SK-N-SH (cell line): Measurements from ENCODE around the gene KNDC1. TPM values are rescaled to one million over a fixed set of nuclear protein-coding genes. Genes with fewer than 3 reads are reported as not detected.

Source experiments
- CTCF ChIA-PET: fragments of 300-600, 350-600 bp; formaldehyde crosslinking; extraction: SDS; loops from one replicate; lab custom pipeline; 2021; lab: Yijun Ruan, JAX
- POLR2A ChIA-PET: fragments of 350-600 bp; sonication (Branson Sonifier 250); formaldehyde crosslinking; extraction: SDS; loops from one replicate; lab custom pipeline; 2020; ENCODE audit warnings: antibody characterized with exemption, inconsistent platforms; lab: Yijun Ruan, JAX
- DNase-seq: peaks from one replicate; pipeline ENCODE4 v3.0.0; 2012
- H2AFZ ChIP-seq: fragments of 200-600 bp; sonication (generic); 2 replicates; pipeline ENCODE4 v1.8.1; 2016; ENCODE audit warnings: antibody characterized with exemption, mild to moderate bottlenecking, low read depth
- H3F3A ChIP-seq: fragments of 200-600 bp; sonication (generic); replicated peaks from 2 replicates; pipeline ENCODE3; 2016; ENCODE audit warnings: antibody characterized with exemption, mild to moderate bottlenecking; ENCODE audit not compliant: insufficient read depth
- H3K27ac ChIP-seq, 2 experiments: fragments of 200-500 bp in 1 of 2; fragments of 200-600 bp in 1 of 2; sonication (Bioruptor generic) in 1 of 2; sonication (generic), shearing (Covaris generic) in 1 of 2; 2 replicates each; pipeline versions ENCODE4 v1.5.1 to v1.6.1; 2014 to 2016; ENCODE audit warnings: low read depth in 2 of 2, inconsistent platforms in 1 of 2, low read length in 1 of 2, mild to moderate bottlenecking in 1 of 2, mixed read lengths in 1 of 2
- H3K27me3 ChIP-seq: fragments of 200-600 bp; sonication (generic), shearing (Covaris generic); 2 replicates; pipeline ENCODE4 v1.6.1; 2016; ENCODE audit warnings: mixed run types; ENCODE audit not compliant: insufficient read depth
- H3K36me3 ChIP-seq, 2 experiments: fragments of 200-500 bp in 1 of 2; fragments of 200-600 bp in 1 of 2; sonication (Bioruptor generic) in 1 of 2; sonication (generic) in 1 of 2; replicated peaks in 1 of 2; 2 replicates each; pipeline versions ENCODE3 to v1.5.1; 2014 to 2016; ENCODE audit warnings: low read length in 1 of 2, mild to moderate bottlenecking in 1 of 2; ENCODE audit not compliant: insufficient read depth in 2 of 2, control insufficient read depth in 1 of 2
- H3K4me1 ChIP-seq, 2 experiments: fragments of 200-500 bp in 1 of 2; fragments of 200-600 bp in 1 of 2; sonication (Bioruptor generic) in 1 of 2; sonication (generic), shearing (Covaris generic) in 1 of 2; 2 replicates each; pipeline versions ENCODE4 v1.5.1 to v1.6.1; 2014 to 2016; ENCODE audit warnings: low read depth in 1 of 2, low read length in 1 of 2, mixed run types in 1 of 2; ENCODE audit not compliant: insufficient read depth in 2 of 2, control insufficient read depth in 1 of 2
- H3K4me2 ChIP-seq: fragments of 200-600 bp; sonication (generic), shearing (Covaris generic); 2 replicates; pipeline ENCODE4 v1.6.1; 2017; ENCODE audit warnings: mixed run types
- H3K4me3 ChIP-seq, 2 experiments: fragments of 200-500 bp in 1 of 2; fragments of 200-600 bp in 1 of 2; sonication (Bioruptor generic) in 1 of 2; sonication (generic), shearing (Covaris generic) in 1 of 2; 2 replicates each; pipeline versions ENCODE4 v1.5.1 to v1.8.1; 2014 to 2016; ENCODE audit warnings: low read depth in 2 of 2, inconsistent platforms in 1 of 2, low read length in 1 of 2, mild to moderate bottlenecking in 1 of 2, mixed read lengths in 1 of 2, moderate library complexity in 1 of 2
- H3K79me2 ChIP-seq: fragments of 200-600 bp; sonication (generic); 2 replicates; pipeline ENCODE4 v1.8.1; 2017; ENCODE audit warnings: mild to moderate bottlenecking; ENCODE audit not compliant: insufficient read depth
- H3K9ac ChIP-seq: fragments of 200-600 bp; sonication (generic); 2 replicates; pipeline ENCODE4 v1.6.1; 2017; ENCODE audit warnings: mixed run types
- H3K9me2 ChIP-seq: fragments of 200-600 bp; sonication (generic); 2 replicates; pipeline ENCODE4 v1.6.1; 2017; ENCODE audit warnings: mixed run types
- H3K9me3 ChIP-seq: fragments of 200-600 bp; sonication (generic); 2 replicates; pipeline ENCODE4 v1.6.1; 2017; ENCODE audit warnings: mixed run types, mild to moderate bottlenecking, moderate library complexity
- H4K20me1 ChIP-seq: fragments of 200-600 bp; sonication (generic); 2 replicates; pipeline ENCODE4 v1.6.1; 2017; ENCODE audit warnings: mild to moderate bottlenecking, mixed run types; ENCODE audit not compliant: insufficient read depth
- CHD2 ChIP-seq: fragments of 150-350 bp; IDR thresholded peaks from 2 replicates; pipeline ENCODE4 v1.6.1; 2018; ENCODE audit warnings: low read length; ENCODE audit not compliant: partially characterized antibody
- EZH2phosphoT487 ChIP-seq: fragments of 200-600 bp; sonication (generic); IDR thresholded peaks from 2 replicates; pipeline ENCODE4 v1.6.1; 2017; ENCODE audit warnings: low read depth, mixed run types, mild to moderate bottlenecking, antibody characterized with exemption, moderate library complexity, borderline replicate concordance
- FOXM1 ChIP-seq: IDR thresholded peaks from 2 replicates; pipeline ENCODE4 v1.4.0; 2012; ENCODE audit warnings: low read depth, mild to moderate bottlenecking
- GATA2 ChIP-seq: sonication (generic); formaldehyde crosslinking; IDR thresholded peaks from 2 replicates; pipeline ENCODE4 v1.5.0; 2020; ENCODE audit warnings: mild to moderate bottlenecking, missing genetic modification reagents
- MEF2A ChIP-seq: IDR thresholded peaks from 2 replicates; pipeline ENCODE4 v1.4.0; 2012; ENCODE audit warnings: low read depth, borderline replicate concordance
- NRF1 ChIP-seq: IDR thresholded peaks from 2 replicates; pipeline ENCODE4 v1.6.1; 2012; ENCODE audit warnings: low read depth, mild to moderate bottlenecking, low read length
- POLR2AphosphoS5 ChIP-seq: IDR thresholded peaks from 2 replicates; pipeline ENCODE4 v1.6.1; 2012; ENCODE audit warnings: low read depth, low read length
- RXRA ChIP-seq: IDR thresholded peaks from 2 replicates; pipeline ENCODE4 v1.4.0; 2012; ENCODE audit warnings: low read depth, mild to moderate bottlenecking, borderline replicate concordance
- SIN3A ChIP-seq: IDR thresholded peaks from 2 replicates; pipeline ENCODE4 v1.6.1; 2012; ENCODE audit warnings: low read depth, mild to moderate bottlenecking, low read length, moderate library complexity, borderline replicate concordance
- SMC3 ChIP-seq: IDR thresholded peaks from 2 replicates; pipeline ENCODE4 v1.6.1; 2012; ENCODE audit warnings: low read depth, low read length, improper control_type of control experiment
- TAF1 ChIP-seq: IDR thresholded peaks from 2 replicates; pipeline ENCODE4 v1.6.1; 2012; ENCODE audit warnings: low read depth, mild to moderate bottlenecking, low read length, moderate library complexity, borderline replicate concordance
- TCF12 ChIP-seq: IDR thresholded peaks from 2 replicates; pipeline ENCODE4 v1.4.0; 2012
- YY1 ChIP-seq: IDR thresholded peaks from 2 replicates; pipeline ENCODE4 v1.4.0; 2012; ENCODE audit warnings: low read depth, mild to moderate bottlenecking
- WGBS: methylation state at CpG from one replicate; pipeline ENCODE4 v1.1.6; 2017; ENCODE audit warnings: low lambda C conversion rate; 5-methylcytosine and 5-hydroxymethylcytosine counted together
- polyA plus RNA-seq, 3 experiments: library from polyadenylated mRNA; depleted of rRNA; stranded (reverse); fragments of >200 nt; gene quantifications; 2 replicates each; pipeline ENCODE4 v1.2.3, GENCODE V29; 2012
- TF ChIP-seq, protein P1 (sequence below): fragments of 150-350 bp; IDR thresholded peaks from 2 replicates; pipeline ENCODE4 v1.6.1; 2017; ENCODE audit warnings: antibody characterized with exemption, low read length, low read depth, borderline replicate concordance
- TF ChIP-seq, protein P2 (sequence below): fragments of 150-350 bp; IDR thresholded peaks from 2 replicates; pipeline ENCODE4 v1.6.1; 2016; ENCODE audit warnings: mild to moderate bottlenecking, low read depth, low read length
- TF ChIP-seq, protein P3 (sequence below): fragments of 200-600 bp; sonication (generic); IDR thresholded peaks from 2 replicates; pipeline ENCODE4 v1.6.1; 2017; ENCODE audit warnings: antibody characterized with exemption, mild to moderate bottlenecking, moderate library complexity
- TF ChIP-seq, protein P4 (sequence below): IDR thresholded peaks from 2 replicates; pipeline ENCODE4 v1.6.1; 2012; ENCODE audit warnings: mild to moderate bottlenecking, low read depth, low read length, moderate library complexity

The KNDC1 gene
- polyA plus RNA-seq, 1 of the 3 experiments (the other 2 are of a cell fraction) = 1.4 TPM

DNA sequence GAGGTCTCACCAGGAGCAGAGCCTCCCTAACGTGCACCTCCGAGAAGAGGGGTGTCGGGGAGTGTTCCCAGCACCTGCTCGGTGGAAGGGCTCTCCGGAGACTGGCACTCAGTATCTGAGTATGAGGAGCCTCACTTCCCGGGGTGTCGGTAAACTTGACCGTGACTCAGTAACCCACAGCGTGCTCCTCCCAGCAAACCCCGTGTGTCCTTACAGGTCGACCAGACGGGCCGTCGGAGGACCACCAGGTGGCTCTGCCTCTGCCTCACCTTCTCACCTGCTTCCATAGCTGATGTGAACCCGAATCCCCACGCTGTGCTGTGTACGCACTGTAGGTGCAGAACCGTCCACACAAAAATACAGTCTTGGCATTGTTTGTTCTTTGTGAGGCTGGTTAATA, 29.0 kb upstream of the KNDC1 start:
- H3K9me3 ChIP-seq = no peaks in the 10 kb centered on the region
- ChIA-PET POLR2A (no interaction called here), CTCF (interaction anchor here (0.7 kb wide), 1 partner anchor 13 kb away, joined by 4 read pairs; no protein-coding TSS in a partner anchor)
- no peak overlapping the region for H3K4me3 ChIP-seq
- no peaks in the 10 kb centered on the region for H3K79me2 ChIP-seq
- H2AFZ ChIP-seq = no peak overlapping the region
- H3F3A ChIP-seq = no peaks in the 10 kb centered on the region
- no peak for TF ChIP-seq POLR2AphosphoS5
- TF ChIP-seq SIN3A = no peak
- no peak for TF ChIP-seq EZH2phosphoT487
- TF ChIP-seq GATA2 (CRISPR knock-in tag) = no peak
- no peak for TF ChIP-seq TCF12
- H3K4me1 ChIP-seq = no peaks in the 10 kb centered on the region
- H3K27ac ChIP-seq = no peak overlapping the region
- DNase-seq = no peak
- no peak overlapping the region for H3K9ac ChIP-seq
- H3K4me2 ChIP-seq = no peak overlapping the region
- 49% methylated on average over 11 of the region's 18 CpGs for WGBS
- no peaks in the 10 kb centered on the region for H3K27me3 ChIP-seq
- no peaks in the 10 kb centered on the region for H3K36me3 ChIP-seq
- H4K20me1 ChIP-seq = no peaks in the 10 kb centered on the region
- no peaks in the 10 kb centered on the region for H3K9me2 ChIP-seq

DNA sequence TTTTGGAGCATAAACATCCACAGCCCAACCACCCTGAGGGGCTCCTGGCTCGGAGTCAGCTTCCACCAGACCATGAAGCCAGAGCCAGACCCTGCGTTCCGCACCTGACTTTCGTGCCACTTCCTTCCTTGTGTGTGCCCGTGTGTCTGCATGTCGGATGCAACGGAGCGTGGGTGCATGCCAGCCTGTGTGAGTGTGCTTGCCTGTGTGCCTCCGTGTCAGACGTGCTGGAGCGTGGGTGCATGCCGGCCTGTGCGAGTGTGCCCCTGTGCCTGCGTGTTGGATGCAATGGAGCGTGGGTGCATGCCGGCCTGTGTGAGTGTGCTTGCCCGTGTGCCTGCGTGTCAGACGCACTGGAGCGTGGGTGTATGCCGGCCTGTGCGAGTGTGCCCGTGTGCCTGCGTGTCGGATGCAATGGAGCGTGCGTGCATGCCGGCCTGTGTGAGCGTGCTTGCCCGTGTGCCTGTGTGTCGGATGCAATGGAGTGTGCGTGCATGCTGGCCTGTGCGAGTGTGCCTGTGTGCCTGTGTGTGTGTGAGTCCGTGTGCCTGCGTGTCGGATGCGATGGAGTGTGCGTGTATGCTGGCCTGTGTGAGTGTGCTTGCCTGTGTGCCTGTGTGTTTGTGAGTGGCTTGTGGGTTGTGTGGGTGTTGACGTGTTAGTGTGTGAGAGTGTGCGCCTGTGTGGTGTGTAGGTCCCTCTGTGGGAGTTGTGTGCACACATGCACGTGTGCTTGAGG, 28.1 kb upstream of the KNDC1 start:
- Histone ChIP-seq H3K9me3 (no peaks in the 10 kb centered on the region), H4K20me1 (no peaks in the 10 kb centered on the region), H3K9ac (no peak overlapping the region), H2AFZ (no peak overlapping the region), H3K36me3 (no peaks in the 10 kb centered on the region), H3K79me2 (no peaks in the 10 kb centered on the region), H3K9me2 (no peaks in the 10 kb centered on the region), H3K4me2 (no peak overlapping the region), H3K4me1 (no peaks in the 10 kb centered on the region), H3K27ac (no peak overlapping the region), H3K27me3 (no peaks in the 10 kb centered on the region), H3F3A (no peaks in the 10 kb centered on the region), H3K4me3 (no peak overlapping the region)
- DNase-seq = peak; percentile 44
- ChIA-PET CTCF (interaction anchor here (0.7 to 2.9 kb wide), 2 partner anchors 12 kb away, joined by 4 to 11 read pairs; no protein-coding TSS in a partner anchor), POLR2A (no interaction called here)
- WGBS = 52% methylated on average over 29 of the region's 41 CpGs
- TF ChIP-seq, protein P1, sequence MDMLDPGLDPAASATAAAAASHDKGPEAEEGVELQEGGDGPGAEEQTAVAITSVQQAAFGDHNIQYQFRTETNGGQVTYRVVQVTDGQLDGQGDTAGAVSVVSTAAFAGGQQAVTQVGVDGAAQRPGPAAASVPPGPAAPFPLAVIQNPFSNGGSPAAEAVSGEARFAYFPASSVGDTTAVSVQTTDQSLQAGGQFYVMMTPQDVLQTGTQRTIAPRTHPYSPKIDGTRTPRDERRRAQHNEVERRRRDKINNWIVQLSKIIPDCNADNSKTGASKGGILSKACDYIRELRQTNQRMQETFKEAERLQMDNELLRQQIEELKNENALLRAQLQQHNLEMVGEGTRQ = no peak
- TF ChIP-seq RXRA (no peak), TAF1 (no peak), POLR2AphosphoS5 (no peak), NRF1 (no peak), MEF2A (no peak), SMC3 (no peak), FOXM1 (no peak), SIN3A (no peak), CHD2 (no peak), YY1 (no peak)
- TF ChIP-seq, protein P2, sequence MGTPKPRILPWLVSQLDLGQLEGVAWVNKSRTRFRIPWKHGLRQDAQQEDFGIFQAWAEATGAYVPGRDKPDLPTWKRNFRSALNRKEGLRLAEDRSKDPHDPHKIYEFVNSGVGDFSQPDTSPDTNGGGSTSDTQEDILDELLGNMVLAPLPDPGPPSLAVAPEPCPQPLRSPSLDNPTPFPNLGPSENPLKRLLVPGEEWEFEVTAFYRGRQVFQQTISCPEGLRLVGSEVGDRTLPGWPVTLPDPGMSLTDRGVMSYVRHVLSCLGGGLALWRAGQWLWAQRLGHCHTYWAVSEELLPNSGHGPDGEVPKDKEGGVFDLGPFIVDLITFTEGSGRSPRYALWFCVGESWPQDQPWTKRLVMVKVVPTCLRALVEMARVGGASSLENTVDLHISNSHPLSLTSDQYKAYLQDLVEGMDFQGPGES = no peak
- TF ChIP-seq, protein P3, sequence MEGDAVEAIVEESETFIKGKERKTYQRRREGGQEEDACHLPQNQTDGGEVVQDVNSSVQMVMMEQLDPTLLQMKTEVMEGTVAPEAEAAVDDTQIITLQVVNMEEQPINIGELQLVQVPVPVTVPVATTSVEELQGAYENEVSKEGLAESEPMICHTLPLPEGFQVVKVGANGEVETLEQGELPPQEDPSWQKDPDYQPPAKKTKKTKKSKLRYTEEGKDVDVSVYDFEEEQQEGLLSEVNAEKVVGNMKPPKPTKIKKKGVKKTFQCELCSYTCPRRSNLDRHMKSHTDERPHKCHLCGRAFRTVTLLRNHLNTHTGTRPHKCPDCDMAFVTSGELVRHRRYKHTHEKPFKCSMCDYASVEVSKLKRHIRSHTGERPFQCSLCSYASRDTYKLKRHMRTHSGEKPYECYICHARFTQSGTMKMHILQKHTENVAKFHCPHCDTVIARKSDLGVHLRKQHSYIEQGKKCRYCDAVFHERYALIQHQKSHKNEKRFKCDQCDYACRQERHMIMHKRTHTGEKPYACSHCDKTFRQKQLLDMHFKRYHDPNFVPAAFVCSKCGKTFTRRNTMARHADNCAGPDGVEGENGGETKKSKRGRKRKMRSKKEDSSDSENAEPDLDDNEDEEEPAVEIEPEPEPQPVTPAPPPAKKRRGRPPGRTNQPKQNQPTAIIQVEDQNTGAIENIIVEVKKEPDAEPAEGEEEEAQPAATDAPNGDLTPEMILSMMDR = no peak
- TF ChIP-seq, protein P4, sequence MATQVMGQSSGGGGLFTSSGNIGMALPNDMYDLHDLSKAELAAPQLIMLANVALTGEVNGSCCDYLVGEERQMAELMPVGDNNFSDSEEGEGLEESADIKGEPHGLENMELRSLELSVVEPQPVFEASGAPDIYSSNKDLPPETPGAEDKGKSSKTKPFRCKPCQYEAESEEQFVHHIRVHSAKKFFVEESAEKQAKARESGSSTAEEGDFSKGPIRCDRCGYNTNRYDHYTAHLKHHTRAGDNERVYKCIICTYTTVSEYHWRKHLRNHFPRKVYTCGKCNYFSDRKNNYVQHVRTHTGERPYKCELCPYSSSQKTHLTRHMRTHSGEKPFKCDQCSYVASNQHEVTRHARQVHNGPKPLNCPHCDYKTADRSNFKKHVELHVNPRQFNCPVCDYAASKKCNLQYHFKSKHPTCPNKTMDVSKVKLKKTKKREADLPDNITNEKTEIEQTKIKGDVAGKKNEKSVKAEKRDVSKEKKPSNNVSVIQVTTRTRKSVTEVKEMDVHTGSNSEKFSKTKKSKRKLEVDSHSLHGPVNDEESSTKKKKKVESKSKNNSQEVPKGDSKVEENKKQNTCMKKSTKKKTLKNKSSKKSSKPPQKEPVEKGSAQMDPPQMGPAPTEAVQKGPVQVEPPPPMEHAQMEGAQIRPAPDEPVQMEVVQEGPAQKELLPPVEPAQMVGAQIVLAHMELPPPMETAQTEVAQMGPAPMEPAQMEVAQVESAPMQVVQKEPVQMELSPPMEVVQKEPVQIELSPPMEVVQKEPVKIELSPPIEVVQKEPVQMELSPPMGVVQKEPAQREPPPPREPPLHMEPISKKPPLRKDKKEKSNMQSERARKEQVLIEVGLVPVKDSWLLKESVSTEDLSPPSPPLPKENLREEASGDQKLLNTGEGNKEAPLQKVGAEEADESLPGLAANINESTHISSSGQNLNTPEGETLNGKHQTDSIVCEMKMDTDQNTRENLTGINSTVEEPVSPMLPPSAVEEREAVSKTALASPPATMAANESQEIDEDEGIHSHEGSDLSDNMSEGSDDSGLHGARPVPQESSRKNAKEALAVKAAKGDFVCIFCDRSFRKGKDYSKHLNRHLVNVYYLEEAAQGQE = no peak
